ENCODE measurements around the gene SBNO1.
"Not testable (repeated sequence)": the region's sequence is repeated elsewhere in the genome, so short reads cannot be mapped to it uniquely, and the experiment has no call there.

The SBNO1 gene

GRCh38 chr12:123364532-123365024 is at the start of gene SBNO1:
SBNO1 (minus strand) TSS chr12:123364847; CDS start chr12:123350441, 14,406 bp downstream.
- DNase-seq (ENCODE audit: low read depth in 2 of 2), result peak; percentile 85 to 89

- no peak for DNase-seq (ENCODE audit: low read depth in 2 of 2)
Observed at GRCh38 chr12:123410041-123410412, 45.4 kb upstream of the SBNO1 start.

DNA sequence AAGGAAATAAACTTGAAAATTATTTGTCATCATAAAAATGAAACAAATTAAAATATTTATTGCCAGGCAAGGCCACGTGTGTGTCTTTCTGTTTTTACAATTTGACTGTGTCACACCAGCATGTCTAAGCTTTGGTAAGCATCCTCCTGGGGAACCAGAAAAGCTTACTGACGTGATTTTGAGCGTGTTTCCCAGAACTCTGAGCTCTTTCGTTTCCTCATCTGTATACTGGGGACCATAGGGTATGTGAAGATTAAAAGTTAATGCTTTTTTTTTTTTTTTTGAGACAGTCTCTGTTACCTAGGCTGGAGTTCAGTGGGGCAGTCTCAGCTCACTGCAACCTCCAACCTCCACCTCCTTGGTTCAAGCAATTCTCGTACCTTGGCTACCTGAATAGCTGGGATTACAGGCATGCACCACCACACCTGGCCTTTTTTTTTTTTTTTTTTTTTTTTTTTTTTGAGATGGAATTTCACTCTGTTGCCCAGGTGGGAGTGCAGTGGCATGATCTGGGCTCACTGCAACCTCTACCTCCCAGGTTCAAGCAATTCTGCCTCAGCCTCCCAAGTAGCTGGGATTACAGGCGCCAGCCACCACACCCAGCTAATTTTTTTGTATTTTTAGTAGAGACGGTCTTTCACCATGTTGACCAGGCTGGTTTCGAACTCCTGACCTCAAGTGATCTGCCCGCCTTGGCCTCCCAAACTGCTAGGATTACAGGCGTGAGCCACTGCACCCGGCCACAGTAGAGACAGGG is 44.8 kb upstream of the SBNO1 start:
- not testable (repeated sequence) for DNase-seq (ENCODE audit: low read depth in 2 of 2)

GRCh38 chr12:123408619-123409018 is 44.0 kb upstream of the SBNO1 start:
- not testable (repeated sequence) for DNase-seq (ENCODE audit: low read depth in 2 of 2)

DNA sequence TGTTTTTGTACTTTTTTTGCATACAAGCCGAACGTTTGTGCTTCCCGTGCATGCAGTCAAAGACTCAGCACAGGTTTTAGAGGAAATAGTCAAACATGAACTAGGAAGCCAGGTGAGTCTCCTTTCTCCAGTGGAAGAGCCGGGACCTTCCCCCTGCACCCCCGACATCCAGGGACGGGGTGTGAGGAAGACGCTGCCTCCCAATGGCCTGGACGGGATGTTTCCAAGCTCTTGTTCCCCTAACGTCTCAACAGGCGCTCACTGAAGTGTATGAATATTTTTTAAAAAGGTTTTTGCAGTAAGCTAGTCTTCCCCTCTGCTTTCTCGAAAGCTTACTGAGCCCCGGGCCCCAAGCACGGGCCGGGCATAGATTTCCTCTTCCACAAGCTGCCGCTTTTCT is 43.3 kb upstream of the SBNO1 start:
- DNase-seq (ENCODE audit: low read depth in 2 of 2), result not testable (repeated sequence)

DNA sequence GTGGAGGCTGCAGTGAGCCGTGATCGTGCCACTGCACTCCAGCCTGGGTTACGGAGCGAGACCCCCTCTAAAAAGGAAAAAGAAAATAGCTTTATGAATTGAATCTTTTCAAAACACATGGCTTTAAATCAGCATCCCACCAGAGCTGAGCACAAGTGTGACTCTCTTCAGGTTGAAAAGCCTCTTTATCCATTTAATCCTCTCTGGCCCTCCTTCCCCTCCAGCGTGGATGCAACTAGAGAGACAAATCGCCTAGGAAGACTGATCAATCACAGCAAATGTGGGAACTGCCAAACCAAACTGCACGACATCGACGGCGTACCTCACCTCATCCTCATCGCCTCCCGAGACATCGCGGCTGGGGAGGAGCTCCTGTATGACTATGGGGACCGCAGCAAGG is 42.6 kb upstream of the SBNO1 start:
- DNase-seq (ENCODE audit: low read depth in 2 of 2), result not testable (repeated sequence)

- no peak for DNase-seq (ENCODE audit: low read depth in 2 of 2)
Observed at GRCh38 chr12:123404581-123404980, 39.9 kb upstream of the SBNO1 start.

DNA sequence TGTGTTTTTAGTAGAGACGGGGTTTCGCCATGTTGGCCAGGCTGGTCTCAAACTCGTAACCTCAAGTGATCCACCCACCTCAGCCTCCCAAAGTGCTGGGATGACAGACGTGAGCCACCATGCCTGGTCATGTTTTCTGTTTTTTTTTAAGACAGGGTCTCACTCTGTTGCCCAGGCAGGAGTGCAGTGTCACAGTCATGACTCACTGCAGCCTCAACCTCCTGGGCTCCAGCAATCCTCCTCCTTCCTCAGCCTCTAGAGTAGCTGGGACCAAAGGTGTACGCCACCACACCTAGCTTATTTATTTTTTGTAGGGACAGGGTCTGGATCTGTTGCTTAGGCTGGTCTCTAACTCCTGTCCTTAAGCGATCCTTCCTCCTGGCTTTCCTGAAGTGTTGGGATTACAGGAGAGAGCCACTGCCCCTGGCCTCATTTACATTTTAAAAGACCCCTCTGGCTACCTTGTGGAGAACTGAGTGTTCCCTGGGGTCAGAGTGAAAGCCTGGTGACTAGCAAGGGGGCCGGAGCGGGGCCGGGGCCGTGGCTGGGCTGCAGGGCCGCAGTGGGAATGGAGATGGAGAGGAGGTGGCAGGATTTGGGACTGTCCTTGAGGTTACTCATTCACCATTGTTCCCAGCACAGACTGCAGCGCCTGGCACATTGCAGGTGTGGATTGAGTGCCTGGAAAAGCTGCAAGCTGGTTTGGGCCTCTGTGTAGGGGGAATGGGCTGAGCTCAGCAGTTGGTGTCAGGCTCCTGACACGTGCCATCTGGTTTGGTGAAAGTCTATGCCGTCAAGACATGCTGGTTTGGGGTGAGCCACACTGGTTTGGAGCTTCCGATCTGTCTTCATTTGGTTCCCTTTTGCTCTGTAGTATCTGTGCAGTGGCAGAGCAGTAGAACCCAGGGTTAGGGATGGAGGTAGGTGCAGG is 37.4 kb upstream of the SBNO1 start:
- DNase-seq (ENCODE audit: low read depth in 2 of 2), result no peak

DNA sequence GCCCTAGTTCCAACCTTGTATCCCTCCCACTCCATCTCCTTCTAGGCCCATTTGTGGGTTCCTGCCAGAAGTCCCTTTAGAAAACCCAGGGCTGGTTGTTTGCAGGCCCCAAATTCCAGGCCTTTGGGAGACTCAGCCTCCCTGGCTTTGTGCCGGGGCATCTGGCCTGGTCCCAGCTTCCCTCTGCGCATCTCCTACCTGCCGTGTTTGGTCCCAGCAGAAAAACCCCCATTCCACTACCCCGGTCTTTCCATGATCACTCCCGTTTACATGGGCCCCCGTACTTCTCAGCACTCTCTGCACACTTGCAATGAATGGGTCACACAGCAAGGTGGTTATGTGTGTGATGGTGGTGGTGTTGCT is 34.6 kb upstream of the SBNO1 start:
- DNase-seq (ENCODE audit: low read depth in 2 of 2), result no peak

DNA sequence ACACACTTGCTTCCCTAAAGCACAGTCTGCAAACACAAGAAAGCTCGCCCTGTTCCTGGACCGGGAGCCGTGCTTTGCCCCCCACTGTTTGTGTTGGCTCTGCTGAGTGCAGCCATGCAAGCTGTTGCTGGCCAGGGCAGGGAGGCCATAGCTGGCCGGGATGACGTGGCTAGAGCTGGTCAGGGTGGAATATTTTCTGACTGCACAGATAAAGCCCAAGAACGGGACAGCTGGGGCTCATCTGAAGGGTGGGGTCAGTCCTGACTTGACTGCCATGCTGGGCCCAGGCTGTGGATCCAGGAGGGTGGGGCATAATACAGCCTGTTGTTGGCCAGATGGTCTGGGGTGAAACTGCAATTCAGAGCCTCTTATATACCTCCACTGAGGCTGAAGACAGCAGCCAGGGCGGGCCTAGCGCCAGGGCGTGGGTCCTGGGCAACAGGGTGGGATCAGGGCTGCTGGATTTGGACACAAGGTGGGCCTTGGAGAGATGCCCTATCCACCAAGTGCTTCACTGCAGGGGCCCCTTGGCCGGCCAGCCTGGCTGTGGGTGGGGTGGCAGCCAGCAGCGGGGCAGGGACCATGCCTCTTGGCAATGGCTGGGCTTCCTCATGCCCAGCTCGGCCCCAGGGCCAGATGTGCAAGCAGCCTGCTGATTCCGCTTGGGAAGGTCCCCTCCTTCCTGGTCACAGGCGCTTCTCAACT is 34.1 kb upstream of the SBNO1 start:
- no peak for DNase-seq (ENCODE audit: low read depth in 2 of 2)

GRCh38 chr12:123398177-123398549 is 33.5 kb upstream of the SBNO1 start:
- no peak for DNase-seq (ENCODE audit: low read depth in 2 of 2)

DNA sequence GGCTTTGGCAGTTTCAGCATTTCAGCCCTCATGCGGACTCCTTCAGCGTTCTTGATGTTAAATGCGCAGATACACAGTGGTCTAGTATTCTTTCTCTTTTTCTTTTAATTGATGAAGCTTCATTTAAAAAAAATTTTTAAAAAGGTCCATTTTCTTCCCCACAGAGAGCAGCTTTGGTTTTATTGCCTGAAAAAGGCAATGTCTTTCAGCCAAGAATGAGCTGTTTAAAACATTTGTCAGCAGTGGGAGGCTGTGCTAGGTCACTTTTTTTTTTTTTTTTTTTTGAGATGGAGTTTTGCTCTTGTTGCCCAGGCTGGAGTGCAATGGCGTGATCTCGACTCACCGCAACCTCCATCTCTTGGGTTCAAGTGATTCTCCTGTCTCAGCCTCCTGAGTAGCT is 32.8 kb upstream of the SBNO1 start:
- no peak for DNase-seq (ENCODE audit: low read depth in 2 of 2)

- DNase-seq (ENCODE audit: low read depth in 2 of 2), result no peak
Observed at GRCh38 chr12:123396954-123397353, 32.3 kb upstream of the SBNO1 start.

DNA sequence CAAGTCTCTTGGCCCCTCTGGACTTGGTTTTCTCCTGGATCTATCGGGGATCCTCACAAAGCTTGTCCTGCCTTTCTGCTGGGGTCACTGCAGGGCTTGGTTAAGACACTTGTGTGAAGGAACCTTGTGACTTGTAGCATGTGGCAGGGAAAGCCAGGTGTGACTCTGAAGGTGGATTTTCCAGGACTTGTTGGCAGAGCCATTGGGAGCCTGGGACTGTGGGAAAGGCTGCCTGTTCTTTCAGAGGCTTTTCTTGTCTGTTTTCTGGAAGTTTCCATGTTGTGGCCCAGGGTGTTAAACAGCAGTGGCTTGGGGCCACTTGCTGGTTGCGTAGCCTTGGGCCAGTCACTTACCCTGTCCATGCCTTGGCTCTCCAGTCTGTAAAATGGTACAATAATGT is 31.9 kb upstream of the SBNO1 start:
- no peak for DNase-seq (ENCODE audit: low read depth in 2 of 2)

DNA sequence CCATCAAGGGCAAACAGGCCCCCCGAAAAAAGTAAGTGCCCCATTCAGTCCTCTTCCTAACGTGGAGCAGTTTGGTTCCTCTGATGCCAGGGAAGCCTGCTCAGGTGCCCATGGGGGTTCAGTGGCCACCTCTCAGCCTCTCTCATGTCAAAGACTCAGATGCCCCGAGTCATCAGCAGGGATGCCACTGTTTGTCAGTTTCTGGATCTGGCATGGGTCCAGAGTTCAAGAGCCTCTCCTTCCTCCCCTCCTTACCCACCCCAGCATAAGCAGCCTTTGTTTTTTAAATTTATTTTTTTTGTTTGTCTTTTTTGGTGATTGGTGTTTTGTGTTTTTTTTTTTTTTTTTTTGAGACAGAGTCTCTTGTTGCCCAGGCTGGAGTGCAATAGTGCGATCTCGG is 30.6 kb upstream of the SBNO1 start:
- DNase-seq (ENCODE audit: low read depth in 2 of 2), result no peak

DNA sequence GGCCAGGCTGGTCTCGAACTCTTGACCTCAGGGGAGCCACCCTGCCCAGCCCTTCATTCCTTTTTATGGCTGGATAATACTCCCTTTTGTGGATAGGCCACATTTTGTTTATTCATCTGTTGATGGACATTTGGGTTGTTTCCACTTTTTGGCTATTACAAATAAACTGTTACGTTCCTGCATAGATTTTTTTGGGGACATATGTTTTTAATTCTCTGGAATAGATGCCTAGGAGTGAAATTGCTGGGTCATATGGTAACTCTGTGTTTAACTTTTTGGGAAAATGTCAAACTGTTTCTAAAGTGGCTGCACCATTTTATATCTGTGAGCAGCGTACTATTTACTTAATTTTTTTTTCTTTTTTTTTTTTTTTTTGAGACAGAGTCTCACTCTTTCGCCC is 29.1 kb upstream of the SBNO1 start:
- no peak for DNase-seq (ENCODE audit: low read depth in 2 of 2)

DNA sequence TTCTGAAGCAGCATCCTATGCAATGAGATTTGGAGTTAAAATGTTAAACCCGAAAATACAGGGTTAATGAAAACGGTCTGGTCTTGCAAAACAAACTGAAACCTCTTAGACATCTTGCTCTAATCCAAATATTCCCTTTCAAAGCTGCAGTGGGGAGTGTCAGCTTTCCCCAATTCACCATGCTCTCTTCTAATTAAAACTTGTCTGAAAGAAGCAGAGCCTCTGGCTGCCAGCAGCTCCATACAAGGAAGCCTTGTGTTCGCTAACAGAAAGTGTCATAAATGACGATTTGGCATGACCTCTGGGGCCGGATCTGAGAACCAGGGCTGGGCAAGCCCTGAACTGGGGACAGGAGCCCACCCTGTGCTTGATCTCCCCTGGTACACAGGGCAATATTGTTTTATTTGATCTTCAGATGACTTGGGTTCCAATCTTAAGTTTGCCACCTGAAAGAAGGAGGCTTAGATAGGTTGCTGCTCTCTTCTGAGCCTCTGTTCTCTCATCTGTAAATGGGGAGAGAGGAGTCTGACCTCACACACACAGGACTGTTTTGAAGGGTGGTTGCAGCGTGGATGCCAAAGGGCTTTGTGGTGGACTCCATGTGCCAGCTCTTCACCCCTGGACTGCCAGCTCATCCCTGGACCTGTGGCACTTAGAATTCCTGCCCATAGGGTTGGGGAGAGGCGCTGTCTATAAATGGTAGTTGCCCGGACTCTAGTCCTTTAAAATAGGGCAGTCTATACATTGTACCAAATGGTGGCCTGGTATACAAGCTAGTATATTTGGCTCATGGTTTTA is 27.1 kb upstream of the SBNO1 start:
- no peak for DNase-seq (ENCODE audit: low read depth in 2 of 2)

- DNase-seq (ENCODE audit: low read depth in 2 of 2), result no peak
Observed at GRCh38 chr12:123390498-123391426, 26.1 kb upstream of the SBNO1 start.

- DNase-seq (ENCODE audit: low read depth in 2 of 2), result peak in 1 of 2 donors; percentile 28
Observed at GRCh38 chr12:123389560-123390351, 25.1 kb upstream of the SBNO1 start.

Measured in stimulated activated CD4-positive, alpha-beta T cell treated with anti-CD3 and anti-CD28 coated beads, Interleukin-1b, Interleukin-23, amount 100 ng/mL, for 4 hours (primary cell).